RPMI8226 (cell line): ENCODE data around the gene PDHX.
"Not testable (repeated sequence)": the region's sequence is repeated elsewhere in the genome, so short reads cannot be mapped to it uniquely, and the experiment has no call there.

ENCODE experiments used
- DNase-seq: peaks from one replicate; pipeline ENCODE4 v3.0.0-alpha.2; 2015

PDHX gene

DNA sequence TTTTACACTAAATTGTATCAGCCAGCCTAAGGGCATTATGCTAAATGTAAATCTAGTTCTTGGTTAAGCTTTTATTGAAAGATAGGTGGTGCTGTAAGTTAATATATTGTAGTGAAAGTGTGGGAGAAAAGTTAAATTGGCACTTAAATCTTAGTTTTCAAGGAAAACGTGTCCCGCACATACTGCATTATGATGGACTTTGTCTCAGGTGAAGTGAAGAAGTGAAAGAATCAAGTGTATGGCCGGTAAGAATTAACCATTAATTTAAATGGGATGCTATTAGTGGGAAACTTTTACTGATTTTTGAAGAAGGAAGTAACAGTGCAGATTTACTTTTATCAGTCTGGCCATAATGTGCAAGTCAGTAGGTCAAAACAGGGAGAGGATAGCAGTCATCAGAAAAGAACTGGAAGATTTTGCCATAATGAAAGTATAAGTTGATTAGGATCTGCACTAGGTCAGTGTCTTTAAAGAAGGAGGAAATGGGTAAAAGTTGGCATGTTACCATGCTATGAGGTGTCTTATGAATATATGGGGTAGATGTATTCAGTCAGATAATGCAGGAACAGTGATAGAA is 81.6 kb downstream of the PDHX start:
- no peak for DNase-seq

DNA sequence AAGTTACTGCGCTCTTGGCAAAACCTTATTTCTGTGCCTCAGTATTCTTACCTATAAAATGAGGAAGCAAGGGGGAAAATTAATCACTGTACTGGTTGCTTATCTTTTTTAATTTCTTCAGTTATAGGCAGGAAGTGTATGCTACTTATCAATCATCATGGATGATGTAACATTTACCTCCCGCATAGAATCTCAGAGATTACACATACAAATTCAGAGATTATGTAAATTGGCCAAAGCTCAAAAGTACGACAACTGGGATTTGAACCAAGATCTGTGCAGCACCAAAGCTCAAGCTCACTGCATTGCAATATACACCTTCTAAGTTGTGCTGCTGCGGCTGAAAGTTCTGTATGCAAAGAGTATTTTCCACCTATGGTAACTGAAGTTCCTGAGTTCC is 83.0 kb downstream of the PDHX start:
- DNase-seq, result no peak

DNA sequence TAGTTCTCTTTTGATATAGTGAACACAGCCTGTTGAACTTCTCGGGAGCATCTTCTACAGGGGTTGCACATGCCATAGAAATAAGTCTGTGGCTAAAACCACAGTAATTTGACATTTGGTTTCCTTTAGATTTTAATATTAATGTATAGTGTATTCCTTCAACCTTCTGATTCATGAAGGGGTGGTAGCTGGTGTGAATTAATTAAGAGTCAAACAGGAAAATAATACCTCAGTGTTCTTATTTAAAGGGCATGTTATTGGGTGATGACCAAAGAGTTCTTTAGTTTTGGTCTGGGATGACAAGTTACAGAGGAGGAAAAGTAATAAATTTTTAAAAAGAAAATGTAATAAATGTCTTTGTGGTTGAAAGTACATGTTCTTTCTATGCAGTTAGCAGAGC is 86.8 kb downstream of the PDHX start:
- no peak for DNase-seq

- DNase-seq, result no peak
Measured at GRCh38 chr11:35003658-35004057, 87.2 kb downstream of the PDHX start.

GRCh38 chr11:35005141-35005780 is 88.8 kb downstream of the PDHX start:
- DNase-seq, result no peak

- DNase-seq, result no peak
Measured at GRCh38 chr11:35006389-35007128, 90.1 kb downstream of the PDHX start.

GRCh38 chr11:35007277-35007676 is 90.9 kb downstream of the PDHX start:
- DNase-seq, result no peak

DNA sequence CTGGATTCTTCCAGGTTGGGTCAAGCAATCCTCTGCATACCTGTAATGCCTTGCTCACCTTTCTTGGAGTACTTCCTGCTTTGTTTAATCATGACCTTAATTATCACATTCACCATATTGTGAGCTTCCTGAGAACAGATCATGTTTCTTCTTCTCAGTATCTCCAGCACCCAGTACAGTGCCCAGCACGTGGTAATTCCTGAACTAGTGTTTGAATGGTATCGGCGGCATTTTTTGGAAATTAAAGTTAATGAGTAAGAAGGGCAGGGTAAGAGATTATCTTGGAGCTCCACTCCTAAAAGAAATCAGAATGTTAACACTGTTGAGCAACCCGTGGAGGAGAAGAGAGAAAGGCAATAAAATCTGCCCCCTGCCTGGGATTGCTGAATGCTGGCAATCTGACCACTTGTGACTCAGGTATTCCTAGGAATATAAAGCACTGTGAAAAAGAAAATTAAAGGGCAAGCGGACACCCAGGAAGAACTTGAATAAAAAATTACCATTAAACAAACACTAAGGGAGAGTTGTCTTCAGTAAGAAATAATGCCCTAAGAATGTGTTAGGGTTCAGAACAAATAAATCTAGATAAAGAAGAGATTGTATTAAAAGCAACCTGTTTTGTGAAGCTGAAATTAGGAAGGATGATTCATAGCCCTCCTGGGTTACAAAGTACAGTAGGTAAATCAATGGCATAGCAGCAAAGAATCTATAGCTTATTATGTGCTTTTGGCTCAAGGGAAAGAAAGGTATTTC is 92.9 kb downstream of the PDHX start:
- DNase-seq, result no peak

- DNase-seq, result no peak
Measured at GRCh38 chr11:35009944-35010342, 93.5 kb downstream of the PDHX start.

DNA sequence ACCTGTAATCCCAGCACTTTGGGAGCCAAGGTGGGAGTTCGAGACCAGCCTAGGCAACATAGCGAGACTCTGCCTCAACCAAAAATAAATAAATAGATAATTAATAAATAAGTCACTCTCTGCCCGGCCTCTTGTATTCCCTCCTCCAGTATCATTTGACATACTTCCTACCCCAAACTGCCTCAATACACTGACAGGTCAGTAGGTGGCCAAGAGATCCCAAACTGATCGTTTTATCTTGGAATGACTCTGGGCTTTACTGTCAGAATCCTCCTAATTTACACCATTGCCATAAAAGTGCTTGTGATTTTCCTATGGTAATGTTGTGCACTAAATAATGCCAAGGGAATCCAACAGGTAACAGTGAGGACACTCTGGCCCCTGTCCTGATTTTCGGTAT is 94.2 kb downstream of the PDHX start:
- no peak for DNase-seq

DNA sequence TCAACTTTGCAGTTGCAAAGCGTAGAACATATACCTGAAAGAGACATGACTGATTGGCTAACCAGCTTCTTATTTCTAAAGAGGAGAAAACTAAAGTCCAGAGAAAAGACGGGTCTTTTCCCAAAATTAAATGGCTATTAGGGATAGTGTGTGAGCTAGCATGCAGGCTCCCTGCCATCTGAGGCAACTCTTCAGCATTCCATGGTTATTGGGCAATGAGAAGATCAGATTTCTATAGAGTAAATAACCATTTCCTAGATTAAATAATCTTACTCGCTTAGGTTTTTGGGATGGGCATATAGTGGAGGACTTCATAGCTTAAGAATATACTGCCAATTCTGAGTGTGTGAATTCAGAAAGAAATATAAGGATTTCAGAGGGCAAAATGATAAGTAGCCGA is 95.0 kb downstream of the PDHX start:
- DNase-seq, result no peak

DNA sequence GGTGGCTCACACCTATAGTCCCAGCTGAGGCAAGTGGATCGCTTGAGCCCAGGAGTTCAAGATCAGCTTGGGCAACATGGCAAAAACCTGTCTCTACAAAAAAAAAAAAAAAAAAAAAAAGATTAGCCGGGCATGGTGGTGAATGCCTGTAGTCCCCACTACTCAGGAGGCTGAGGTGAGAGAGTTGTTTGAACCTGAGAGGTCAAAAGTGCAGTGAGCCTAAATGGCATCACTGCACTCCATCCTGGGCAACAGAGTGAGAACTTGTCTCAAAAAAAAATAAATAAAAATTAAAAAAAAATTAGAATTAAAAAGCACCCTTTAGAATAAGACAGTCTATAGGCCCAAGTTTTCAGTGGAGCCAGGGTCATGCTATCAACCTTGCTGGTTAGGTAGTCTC is 95.5 kb downstream of the PDHX start:
- DNase-seq, result no peak

DNA sequence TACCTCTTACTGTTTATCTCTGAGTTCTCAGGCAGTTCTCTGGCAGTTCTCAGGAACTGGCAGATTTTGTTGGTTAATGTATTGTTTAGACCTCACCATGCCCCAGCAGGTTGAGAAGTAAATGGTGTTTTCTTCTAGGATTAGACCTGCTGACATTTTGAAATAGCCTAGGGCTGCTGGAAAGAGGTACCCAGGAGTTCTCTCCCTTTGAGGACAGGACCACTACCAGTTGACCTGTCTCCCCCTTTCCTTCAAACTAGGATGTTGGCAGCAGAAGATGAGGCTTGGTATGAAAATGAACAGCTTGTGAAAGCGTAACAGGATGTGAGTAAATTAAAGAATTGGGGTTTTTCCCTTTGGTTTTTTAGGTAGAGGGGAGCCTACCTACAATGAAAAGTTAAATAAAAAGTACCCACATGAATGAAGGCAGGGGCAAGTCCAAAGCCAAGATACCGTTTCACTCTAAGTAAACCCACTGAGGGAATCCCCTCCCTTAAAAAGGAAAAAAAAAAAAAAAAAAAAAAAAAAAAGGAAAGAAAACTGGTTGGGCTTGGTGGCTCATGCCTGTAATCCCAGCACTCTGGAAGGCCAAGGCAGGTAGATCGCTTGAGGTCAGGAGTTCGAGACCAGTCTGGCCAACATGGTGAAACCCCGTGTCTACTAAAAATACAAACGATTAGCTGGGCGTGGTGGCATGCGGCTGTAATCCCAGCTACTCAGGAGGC is 96.2 kb downstream of the PDHX start:
- no peak for DNase-seq

DNA sequence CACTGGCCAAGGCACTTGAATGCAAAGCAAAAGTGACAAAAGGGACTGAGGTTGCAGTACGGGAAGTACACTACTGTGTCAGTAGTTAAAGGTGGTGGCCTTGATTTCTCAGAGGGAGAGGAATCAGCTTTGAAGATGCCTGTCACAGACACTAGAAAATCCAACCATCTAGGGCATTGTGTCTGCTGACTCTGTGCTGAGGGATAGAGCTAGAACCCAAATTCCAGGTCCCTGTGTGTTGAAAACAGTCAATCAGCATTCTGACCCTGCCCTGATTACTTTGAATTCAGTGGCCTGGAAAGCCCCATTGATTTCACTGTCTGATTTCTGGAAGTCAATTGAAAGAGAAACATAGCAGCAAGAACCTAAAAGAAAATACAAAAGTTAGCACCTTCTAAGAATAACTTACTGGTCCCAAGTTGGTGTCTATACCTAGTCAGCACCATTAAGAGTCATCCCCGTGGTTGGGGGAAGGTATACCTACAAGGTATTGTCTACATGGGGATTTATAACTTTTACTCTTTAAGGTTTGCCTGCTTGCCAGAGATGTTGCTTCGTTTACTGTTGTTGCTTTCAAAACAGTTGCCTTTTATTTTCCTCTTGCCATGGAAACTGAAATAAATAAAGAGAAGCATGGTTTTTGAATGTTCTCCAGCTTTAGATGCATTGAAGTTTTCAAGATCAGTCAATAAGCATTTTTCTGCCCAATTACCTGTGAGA is 97.3 kb downstream of the PDHX start:
- DNase-seq, result no peak

GRCh38 chr11:35014346-35014745 is 97.9 kb downstream of the PDHX start:
- no peak for DNase-seq

- DNase-seq, result no peak
Measured at GRCh38 chr11:35015621-35016387, 99.4 kb downstream of the PDHX start.

GRCh38 chr11:35016916-35017315 is 100.5 kb downstream of the PDHX start:
- no peak for DNase-seq

GRCh38 chr11:35017528-35018342 is 101.3 kb downstream of the PDHX start:
- no peak for DNase-seq

DNA sequence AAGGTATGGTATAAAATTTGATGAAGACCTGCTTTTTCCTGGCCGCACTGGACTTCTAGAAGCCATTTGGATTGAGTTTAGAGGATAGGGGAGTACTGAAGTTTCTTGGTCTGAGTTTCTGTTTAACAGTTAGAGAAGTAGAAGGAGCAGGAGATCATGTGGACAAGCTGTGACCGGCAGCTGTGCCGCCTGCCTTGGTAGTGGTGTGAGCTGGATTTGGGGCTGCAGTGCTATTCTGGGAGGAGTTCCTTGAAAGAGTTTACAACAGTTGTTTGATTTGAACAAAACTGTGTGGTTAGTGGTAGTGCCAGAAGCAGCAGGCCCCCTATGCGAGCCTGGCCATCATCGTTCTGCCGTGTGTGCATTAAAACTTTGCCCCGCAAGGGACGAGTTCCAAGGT is 105.2 kb downstream of the PDHX start:
- DNase-seq, result no peak

- DNase-seq, result not testable (repeated sequence)
Measured at GRCh38 chr11:35023940-35024339, 107.5 kb downstream of the PDHX start.

DNA sequence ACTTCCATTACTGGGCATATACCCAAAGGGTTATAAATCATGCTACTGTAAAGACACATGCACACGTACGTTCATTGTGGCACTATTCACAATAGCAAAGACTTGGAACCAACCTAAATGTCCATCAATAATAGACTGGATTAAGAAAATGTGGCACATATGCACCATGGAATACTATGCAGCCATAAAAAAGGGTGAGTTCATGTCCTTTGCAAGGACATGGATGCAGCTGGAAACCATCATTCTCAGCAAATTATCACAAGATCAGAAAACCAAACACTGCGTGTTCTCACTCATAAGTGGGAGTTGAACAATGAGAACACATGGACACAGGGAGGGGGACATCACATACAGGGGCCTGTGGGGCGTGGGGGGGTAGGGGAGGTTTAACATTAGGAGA is 111.6 kb downstream of the PDHX start:
- DNase-seq, result not testable (repeated sequence)
